Neural cell (in vitro differentiated cells): ENCODE measurements around the gene CC2D2B. TPM values are rescaled to one million over a fixed set of nuclear protein-coding genes. Genes with fewer than 3 reads are reported as not detected.

Source experiments
- H2AFZ ChIP-seq: fragments of 200-600, 300-800 bp; sonication (generic), shearing (Covaris generic); 2 replicates; pipeline ENCODE4 v1.6.0; 2014; ENCODE audit warnings: low read depth, mild to moderate bottlenecking, antibody characterized with exemption, low read length, moderate library complexity
- H3F3A ChIP-seq: fragments of 200-600 bp; shearing (Covaris generic); 2 replicates; pipeline ENCODE4 v1.6.1; 2016; ENCODE audit warnings: mild to moderate bottlenecking, moderate library complexity, mixed read lengths, antibody characterized with exemption, low read length; ENCODE audit not compliant: insufficient read depth, poor library complexity, severe bottlenecking
- H3K27ac ChIP-seq: fragments of 200-600, 300-800 bp; sonication (generic), shearing (Covaris generic); 2 replicates; pipeline ENCODE4 v1.5.1; 2014; ENCODE audit warnings: mild to moderate bottlenecking, low read length, moderate library complexity
- H3K27me3 ChIP-seq: fragments of 300-800, 200-600 bp; sonication (generic), shearing (Covaris generic); 2 replicates; pipeline ENCODE4 v1.6.0; 2014; ENCODE audit warnings: mild to moderate bottlenecking, low read depth, low read length, moderate library complexity; ENCODE audit not compliant: insufficient read depth
- H3K36me3 ChIP-seq: fragments of 300-800, 200-600 bp; sonication (generic), shearing (Covaris generic); 2 replicates; pipeline ENCODE4 v1.5.1; 2014; ENCODE audit warnings: mild to moderate bottlenecking, antibody characterized with exemption, low read length, moderate library complexity; ENCODE audit not compliant: insufficient read depth
- H3K4me2 ChIP-seq: fragments of 300-800, 200-600 bp; sonication (generic), shearing (Covaris generic); 2 replicates; pipeline ENCODE4 v1.6.0; 2014; ENCODE audit warnings: mild to moderate bottlenecking, low read length
- H3K4me3 ChIP-seq: fragments of 300-800, 200-600 bp; sonication (generic), shearing (Covaris generic); 2 replicates; pipeline ENCODE4 v1.5.1; 2014; ENCODE audit warnings: mild to moderate bottlenecking, low read length, moderate library complexity
- H3K79me2 ChIP-seq: fragments of 200-600 bp; shearing (Covaris generic); replicated peaks from 2 replicates; pipeline ENCODE4 v1.6.0; 2014; ENCODE audit warnings: mild to moderate bottlenecking, low read length, moderate library complexity; ENCODE audit not compliant: insufficient read depth
- H3K9ac ChIP-seq: fragments of 300-800, 200-600 bp; sonication (generic), shearing (Covaris generic); 2 replicates; pipeline ENCODE4 v1.6.1; 2016; ENCODE audit warnings: mild to moderate bottlenecking, low read length, mixed read lengths
- H3K9me2 ChIP-seq: fragments of 200-600 bp; shearing (Covaris generic); 2 replicates; pipeline ENCODE4 v1.6.1; 2016; ENCODE audit warnings: mild to moderate bottlenecking, low read length, mixed read lengths; ENCODE audit not compliant: insufficient read depth
- H3K9me3 ChIP-seq: fragments of 200-600, 300-800 bp; sonication (generic), shearing (Covaris generic); 2 replicates; pipeline ENCODE4 v1.6.1; 2016; ENCODE audit warnings: mild to moderate bottlenecking, mixed run types, low read length, moderate library complexity, mixed read lengths
- H4K20me1 ChIP-seq: fragments of 200-600 bp; shearing (Covaris generic); 2 replicates; pipeline ENCODE4 v1.6.1; 2016; ENCODE audit warnings: mild to moderate bottlenecking, mixed run types; ENCODE audit not compliant: insufficient read depth
- CTCF ChIP-seq: fragments of 450-650 bp; IDR thresholded peaks from 2 replicates; pipeline ENCODE4 v1.5.1; 2014; ENCODE audit warnings: antibody characterized with exemption, mild to moderate bottlenecking, moderate library complexity; ENCODE audit not compliant: poor library complexity, severe bottlenecking
- EP300 ChIP-seq: fragments of 450-650 bp; conservative IDR thresholded peaks from 2 replicates; pipeline ENCODE4 v1.6.1; 2014; ENCODE audit warnings: antibody characterized with exemption, mild to moderate bottlenecking, moderate library complexity; ENCODE audit not compliant: poor library complexity, severe bottlenecking
- EZH2 ChIP-seq: fragments of 200-600, 300-800 bp; shearing (Covaris generic), sonication (generic); IDR thresholded peaks from 2 replicates; pipeline ENCODE4 v1.6.1; 2014; ENCODE audit warnings: antibody characterized with exemption, low read length, borderline replicate concordance, mild to moderate bottlenecking; ENCODE audit not compliant: insufficient read depth, poor library complexity, severe bottlenecking
- MXI1 ChIP-seq: fragments of 450-650 bp; conservative IDR thresholded peaks from 2 replicates; pipeline ENCODE4 v1.6.1; 2014; ENCODE audit warnings: antibody characterized with exemption, mild to moderate bottlenecking; ENCODE audit not compliant: poor library complexity, severe bottlenecking
- POLR2AphosphoS5 ChIP-seq: IDR thresholded peaks from 2 replicates; pipeline ENCODE4 v1.6.1; 2012
- RAD21 ChIP-seq: fragments of 450-650 bp; conservative IDR thresholded peaks from 2 replicates; pipeline ENCODE4 v1.6.1; 2014; ENCODE audit warnings: antibody characterized with exemption, mild to moderate bottlenecking, moderate library complexity
- REST ChIP-seq: IDR thresholded peaks from 2 replicates; pipeline ENCODE4 v1.6.1; 2012; ENCODE audit warnings: borderline replicate concordance
- SMC3 ChIP-seq: fragments of 450-650 bp; conservative IDR thresholded peaks from 2 replicates; pipeline ENCODE4 v1.6.1; 2014; ENCODE audit warnings: antibody characterized with exemption, mild to moderate bottlenecking, moderate library complexity; ENCODE audit not compliant: poor library complexity
- TAF1 ChIP-seq: IDR thresholded peaks from 2 replicates; pipeline ENCODE4 v1.6.1; 2012; ENCODE audit warnings: low read depth
- polyA plus RNA-seq: library from polyadenylated mRNA; depleted of rRNA; stranded (reverse); fragments of >200 nt; gene quantifications from 2 replicates; pipeline ENCODE4 v1.2.3, GENCODE V29; 2014

The CC2D2B gene
- polyA plus RNA-seq, 1 donor from 2014 or later, result 0.61 TPM

GRCh38 chr10:96049340-96049739 lies 141.6 kb downstream of the CC2D2B start:
- peaks cover 98% of the 10 kb centered on the region for H3K79me2 ChIP-seq
- H3F3A ChIP-seq, result no peaks in the 10 kb centered on the region
- H3K9ac ChIP-seq, result no peak overlapping the region
- H2AFZ ChIP-seq, result no peak overlapping the region
- H3K9me3 ChIP-seq, result no peaks in the 10 kb centered on the region
- TF ChIP-seq SMC3 (no peak), POLR2AphosphoS5 (no peak), CTCF (no peak), REST (no peak), RAD21 (no peak), MXI1 (no peak), EP300 (no peak), EZH2 (no peak), TAF1 (no peak)
- no peaks in the 10 kb centered on the region for H3K9me2 ChIP-seq
- no peak overlapping the region for H3K4me3 ChIP-seq
- no peaks in the 10 kb centered on the region for H3K27me3 ChIP-seq
- H4K20me1 ChIP-seq, result no peaks in the 10 kb centered on the region
- H3K36me3 ChIP-seq, result peaks cover 3% of the 10 kb centered on the region
- no peak overlapping the region for H3K27ac ChIP-seq
- no peak overlapping the region for H3K4me2 ChIP-seq

GRCh38 chr10:96053985-96054384 lies 146.2 kb downstream of the CC2D2B start:
- Histone ChIP-seq H3K27me3 (no peaks in the 10 kb centered on the region), H3K9me2 (no peaks in the 10 kb centered on the region), H3K27ac (no peak overlapping the region), H4K20me1 (no peaks in the 10 kb centered on the region), H3F3A (no peaks in the 10 kb centered on the region), H3K9me3 (no peaks in the 10 kb centered on the region), H3K36me3 (peaks cover 3% of the 10 kb centered on the region), H3K9ac (no peak overlapping the region), H2AFZ (no peak overlapping the region), H3K4me2 (no peak overlapping the region), H3K79me2 (peaks cover 68% of the 10 kb centered on the region), H3K4me3 (no peak overlapping the region)
- TF ChIP-seq EP300, result no peak
- TF ChIP-seq POLR2AphosphoS5, result no peak
- TF ChIP-seq MXI1, result no peak
- no peak for TF ChIP-seq EZH2
- TF ChIP-seq CTCF, result no peak
- TF ChIP-seq REST, result no peak
- no peak for TF ChIP-seq SMC3
